DOHH2 (cell line): ENCODE data around the gene SLC25A22.
A peak's percentile ranks its signal among the peaks of the same experiment; 100 is the strongest.

ENCODE experiments used
- H3F3A ChIP-seq: fragments of 200-600 bp; sonication (generic), shearing (Covaris generic); 2 replicates; pipeline ENCODE4 v1.6.0; 2016; ENCODE audit warnings: antibody characterized with exemption, mild to moderate bottlenecking; ENCODE audit not compliant: control insufficient read depth, insufficient read depth
- H3K27ac ChIP-seq: fragments of 200-600 bp; sonication (generic); 2 replicates; pipeline ENCODE4 v1.5.1; 2014; ENCODE audit warnings: low read depth, mild to moderate bottlenecking, low read length, moderate library complexity
- H3K27me3 ChIP-seq: fragments of 200-600 bp; sonication (generic); 2 replicates; pipeline ENCODE4 v1.6.1; 2014; ENCODE audit warnings: mild to moderate bottlenecking, low read length, mixed read lengths; ENCODE audit not compliant: control insufficient read depth
- H3K36me3 ChIP-seq: fragments of 200-600 bp; sonication (generic); 2 replicates; pipeline ENCODE4 v1.6.1; 2014; ENCODE audit warnings: mild to moderate bottlenecking, low read length, moderate library complexity, mixed read lengths; ENCODE audit not compliant: control insufficient read depth
- H3K4me1 ChIP-seq: fragments of 200-600 bp; sonication (generic); 2 replicates; pipeline ENCODE4 v1.6.1; 2014; ENCODE audit warnings: mild to moderate bottlenecking, low read length, mixed read lengths; ENCODE audit not compliant: control insufficient read depth
- H3K4me2 ChIP-seq: fragments of 200-600 bp; sonication (generic); 2 replicates; pipeline ENCODE4 v1.6.0; 2014; ENCODE audit warnings: mild to moderate bottlenecking, low read length, moderate library complexity
- H3K4me3 ChIP-seq: fragments of 200-600 bp; sonication (generic); 2 replicates; pipeline ENCODE4 v1.5.1; 2014; ENCODE audit warnings: mild to moderate bottlenecking, low read length, mixed read lengths
- H3K79me2 ChIP-seq: fragments of 200-600 bp; sonication (generic); 2 replicates; pipeline ENCODE4 v1.6.1; 2014; ENCODE audit warnings: mild to moderate bottlenecking, low read length, mixed read lengths; ENCODE audit not compliant: control insufficient read depth
- H3K9me2 ChIP-seq: fragments of 200-600 bp; sonication (generic); replicated peaks from 2 replicates; pipeline ENCODE4 v1.6.1; 2014; ENCODE audit warnings: mild to moderate bottlenecking, low read length, mixed read lengths; ENCODE audit not compliant: control insufficient read depth
- H3K9me3 ChIP-seq: fragments of 200-600 bp; sonication (generic); 2 replicates; pipeline ENCODE4 v1.6.1; 2014; ENCODE audit warnings: antibody characterized with exemption, low read length, mixed read lengths; ENCODE audit not compliant: control insufficient read depth, insufficient read depth
- H4K20me1 ChIP-seq: fragments of 200-600 bp; sonication (generic); 2 replicates; pipeline ENCODE4 v1.6.0; 2014; ENCODE audit warnings: low read depth, mild to moderate bottlenecking, antibody characterized with exemption, low read length, moderate library complexity; ENCODE audit not compliant: control insufficient read depth, insufficient read depth
- EZH2phosphoT487 ChIP-seq: fragments of 200-600 bp; sonication (generic); IDR thresholded peaks from 2 replicates; pipeline ENCODE4 v1.6.1; 2017; ENCODE audit warnings: borderline replicate concordance, mild to moderate bottlenecking, antibody characterized with exemption, low read length, moderate library complexity, mixed read lengths
- TF ChIP-seq, protein P1 (sequence below): fragments of 200-600 bp; sonication (generic); IDR thresholded peaks from one replicate; pipeline ENCODE4 v1.5.1; 2014; ENCODE audit warnings: antibody characterized with exemption, mild to moderate bottlenecking, low read depth, low read length; ENCODE audit not compliant: poor library complexity, severe bottlenecking

The SLC25A22 gene

GRCh38 chr11:833114-833791 is 35.2 kb upstream of the SLC25A22 start:
- no peaks in the 10 kb centered on the region for H3K9me2 ChIP-seq
- no peaks in the 10 kb centered on the region for H3K9me3 ChIP-seq
- no peaks in the 10 kb centered on the region; the same call in 1 of the 2 replicates for H3F3A ChIP-seq
- no peak overlapping the region for H3K27ac ChIP-seq
- peak overlapping the region; percentile 46 for H3K4me2 ChIP-seq
- TF ChIP-seq, protein P1, sequence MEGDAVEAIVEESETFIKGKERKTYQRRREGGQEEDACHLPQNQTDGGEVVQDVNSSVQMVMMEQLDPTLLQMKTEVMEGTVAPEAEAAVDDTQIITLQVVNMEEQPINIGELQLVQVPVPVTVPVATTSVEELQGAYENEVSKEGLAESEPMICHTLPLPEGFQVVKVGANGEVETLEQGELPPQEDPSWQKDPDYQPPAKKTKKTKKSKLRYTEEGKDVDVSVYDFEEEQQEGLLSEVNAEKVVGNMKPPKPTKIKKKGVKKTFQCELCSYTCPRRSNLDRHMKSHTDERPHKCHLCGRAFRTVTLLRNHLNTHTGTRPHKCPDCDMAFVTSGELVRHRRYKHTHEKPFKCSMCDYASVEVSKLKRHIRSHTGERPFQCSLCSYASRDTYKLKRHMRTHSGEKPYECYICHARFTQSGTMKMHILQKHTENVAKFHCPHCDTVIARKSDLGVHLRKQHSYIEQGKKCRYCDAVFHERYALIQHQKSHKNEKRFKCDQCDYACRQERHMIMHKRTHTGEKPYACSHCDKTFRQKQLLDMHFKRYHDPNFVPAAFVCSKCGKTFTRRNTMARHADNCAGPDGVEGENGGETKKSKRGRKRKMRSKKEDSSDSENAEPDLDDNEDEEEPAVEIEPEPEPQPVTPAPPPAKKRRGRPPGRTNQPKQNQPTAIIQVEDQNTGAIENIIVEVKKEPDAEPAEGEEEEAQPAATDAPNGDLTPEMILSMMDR: no peak
- no peak for TF ChIP-seq EZH2phosphoT487
- peaks cover 66% of the 10 kb centered on the region for H3K27me3 ChIP-seq
- peaks cover 7% of the 10 kb centered on the region for H3K36me3 ChIP-seq
- H4K20me1 ChIP-seq: no peaks in the 10 kb centered on the region
- H3K79me2 ChIP-seq: no peaks in the 10 kb centered on the region
- peak overlapping the region; percentile 44 for H3K4me3 ChIP-seq
- peaks cover 40% of the 10 kb centered on the region for H3K4me1 ChIP-seq

- H3K27me3 ChIP-seq: peaks cover 72% of the 10 kb centered on the region
- H4K20me1 ChIP-seq: no peaks in the 10 kb centered on the region; the same call in 1 of the 2 replicates
- peaks cover 2% of the 10 kb centered on the region; the same call in 1 of the 2 replicates for H3K36me3 ChIP-seq
- TF ChIP-seq, protein P1: no peak
- TF ChIP-seq EZH2phosphoT487: no peak
- peak within 1 kb of the TSS; percentile 62 for H3K4me2 ChIP-seq
- H3K79me2 ChIP-seq: no peaks in the 10 kb centered on the region
- peak within 1 kb of the TSS; percentile 45 for H3K4me3 ChIP-seq
- H3K27ac ChIP-seq: no peak within 1 kb of the TSS
- no peaks in the 10 kb centered on the region for H3K9me2 ChIP-seq
- no peaks in the 10 kb centered on the region for H3K9me3 ChIP-seq
- H3F3A ChIP-seq: no peaks in the 10 kb centered on the region; the same call in 1 of the 2 replicates
- H3K4me1 ChIP-seq: peaks cover 46% of the 10 kb centered on the region
Measured at GRCh38 chr11:832529-833113, 34.5 kb upstream of the SLC25A22 start, which contains the start of gene CD151. Gene CD151 (plus strand): TSS chr11:832952. CDS start chr11:836070, 3,118 bp downstream.

GRCh38 chr11:831961-832528 is 34.0 kb upstream of the SLC25A22 start:
- no peak overlapping the region for H3K27ac ChIP-seq
- H4K20me1 ChIP-seq: no peaks in the 10 kb centered on the region; the same call in 1 of the 2 replicates
- no peaks in the 10 kb centered on the region for H3K9me2 ChIP-seq
- peak overlapping the region; percentile 45 for H3K4me3 ChIP-seq
- H3K79me2 ChIP-seq: no peaks in the 10 kb centered on the region
- no peaks in the 10 kb centered on the region for H3K36me3 ChIP-seq
- peak overlapping the region; percentile 62 for H3K4me2 ChIP-seq
- H3K27me3 ChIP-seq: peaks cover 77% of the 10 kb centered on the region
- peaks cover 52% of the 10 kb centered on the region for H3K4me1 ChIP-seq
- H3F3A ChIP-seq: no peaks in the 10 kb centered on the region; the same call in 1 of the 2 replicates
- H3K9me3 ChIP-seq: no peaks in the 10 kb centered on the region
- TF ChIP-seq EZH2phosphoT487: peak; percentile 39; the same call in 1 of the 2 replicates
- TF ChIP-seq, protein P1: no peak
